HG03469 (cell line): ENCODE results near the gene PAPLN.
"Not testable (repeated sequence)": the region's sequence is repeated elsewhere in the genome, so short reads cannot be mapped to it uniquely, and the experiment has no call there.

Experiments
- ATAC-seq: cut with Tn5 transposase; IDR thresholded peaks from one replicate; pipeline ENCODE4 v1.9.1; 2021; ENCODE audit warnings: mild to moderate bottlenecking, moderate library complexity, moderate number of reproducible peaks; ENCODE audit not compliant: unreplicated experiment

The PAPLN gene

GRCh38 chr14:73237219-73237785 lies at the start of gene PAPLN:
PAPLN (plus strand) TSS chr14:73237506; CDS start chr14:73239779, 2,273 bp downstream.
- no peak for ATAC-seq

GRCh38 chr14:73188501-73188911 lies 48.8 kb upstream of the PAPLN start:
- ATAC-seq = no peak

GRCh38 chr14:73189651-73190050 lies 47.7 kb upstream of the PAPLN start:
- ATAC-seq = no peak

GRCh38 chr14:73191441-73191840 lies 45.9 kb upstream of the PAPLN start:
- ATAC-seq = no peak

GRCh38 chr14:73194306-73194705 lies 43.0 kb upstream of the PAPLN start:
- ATAC-seq = not testable (repeated sequence)

GRCh38 chr14:73198253-73198652 lies 39.1 kb upstream of the PAPLN start:
- ATAC-seq = no peak

GRCh38 chr14:73203527-73203926 lies 33.8 kb upstream of the PAPLN start:
- ATAC-seq = no peak

- ATAC-seq = no peak
Measured at GRCh38 chr14:73207615-73208014, 29.7 kb upstream of the PAPLN start.

- ATAC-seq = no peak
Measured at GRCh38 chr14:73208390-73208789, 28.9 kb upstream of the PAPLN start.

GRCh38 chr14:73208846-73209245 lies 28.5 kb upstream of the PAPLN start:
- ATAC-seq = no peak

- no peak for ATAC-seq
Measured at GRCh38 chr14:73209953-73210352, 27.4 kb upstream of the PAPLN start.

GRCh38 chr14:73211251-73212040 lies 25.9 kb upstream of the PAPLN start:
- ATAC-seq = no peak

GRCh38 chr14:73216030-73216429 lies 21.3 kb upstream of the PAPLN start:
- no peak for ATAC-seq

- ATAC-seq = no peak
Measured at GRCh38 chr14:73217411-73217810, 19.9 kb upstream of the PAPLN start.

- ATAC-seq = no peak
Measured at GRCh38 chr14:73220061-73220460, 17.2 kb upstream of the PAPLN start.

- ATAC-seq = no peak
Measured at GRCh38 chr14:73220634-73221033, 16.7 kb upstream of the PAPLN start.

- no peak for ATAC-seq
Measured at GRCh38 chr14:73221945-73222344, 15.4 kb upstream of the PAPLN start.

- no peak for ATAC-seq
Measured at GRCh38 chr14:73223049-73223448, 14.3 kb upstream of the PAPLN start.

- ATAC-seq = no peak
Measured at GRCh38 chr14:73225496-73225895, 11.8 kb upstream of the PAPLN start.

- ATAC-seq = no peak
Measured at GRCh38 chr14:73227812-73228781, 9.2 kb upstream of the PAPLN start.

- no peak for ATAC-seq
Measured at GRCh38 chr14:73230051-73230450, 7.3 kb upstream of the PAPLN start.
